ENCODE data around the gene FTSJ3.

Gene FTSJ3

DNA sequence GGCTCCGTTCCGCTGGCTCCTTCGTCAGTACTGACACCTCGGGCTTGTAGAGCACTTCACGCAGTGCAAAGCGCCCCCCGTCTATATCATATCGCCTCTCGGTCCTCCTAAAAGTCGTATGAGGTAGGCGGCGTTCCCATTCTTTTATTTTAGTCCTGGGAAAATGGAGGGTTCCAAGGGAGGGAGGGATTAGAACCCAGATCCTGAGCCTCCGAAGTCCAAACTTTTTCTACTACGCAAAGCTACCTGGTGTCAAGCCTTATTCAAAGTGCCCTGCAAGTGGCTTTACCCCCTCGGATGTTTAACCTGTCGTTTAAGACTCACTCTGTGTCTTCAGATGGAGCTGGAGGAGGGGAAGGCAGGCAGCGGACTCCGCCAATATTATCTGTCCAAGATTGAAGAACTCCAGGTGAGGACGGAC lies 348 bp upstream of the FTSJ3 start:
- Mint-ChIP-seq H3K27ac (peak overlapping the region; percentile 99), H3K4me3 (peak overlapping the region; percentile 93), H3K36me3 (peaks cover 34% of the 10 kb centered on the region), H3K27me3 (no peaks in the 10 kb centered on the region), H3K9me3 (no peaks in the 10 kb centered on the region), H3K4me1 (peaks cover 29% of the 10 kb centered on the region)
- ATAC-seq (ENCODE audit: low read depth) (no peak), DNase-seq (ENCODE audit: low spot score in 2 of 2) (no peak)

DNA sequence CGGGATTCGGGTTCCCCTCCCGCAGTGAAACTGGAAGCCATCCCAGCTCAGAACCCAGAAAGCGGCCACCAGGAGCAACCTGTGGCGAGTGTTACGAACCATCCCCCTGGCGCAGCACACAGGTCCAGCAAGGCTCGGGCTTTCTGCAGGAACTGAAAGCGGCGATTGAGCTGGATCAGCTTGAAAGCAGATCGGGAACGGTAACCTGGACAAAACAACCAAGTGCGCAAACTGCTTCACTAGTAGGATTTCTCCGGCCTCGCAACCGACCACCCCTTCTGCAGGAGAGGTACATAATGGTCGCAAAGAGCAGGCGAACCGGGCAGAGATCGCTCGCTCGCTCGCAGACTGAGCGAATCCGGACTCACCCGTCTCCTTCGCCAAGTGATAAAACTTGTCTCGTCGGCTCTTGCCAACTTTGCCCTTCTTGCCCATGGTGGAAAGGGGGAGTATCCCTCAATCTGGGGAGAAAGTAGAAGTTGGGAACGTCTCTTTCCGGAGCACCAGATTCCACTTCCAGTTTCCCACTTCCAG lies 928 bp downstream of the FTSJ3 start:
- Mint-ChIP-seq H3K36me3 (peaks cover 28% of the 10 kb centered on the region), H3K27me3 (no peaks in the 10 kb centered on the region), H3K27ac (peak overlapping the region; percentile 99), H3K4me3 (peak overlapping the region; percentile 93), H3K4me1 (peaks cover 34% of the 10 kb centered on the region), H3K9me3 (no peaks in the 10 kb centered on the region)
- no peak for DNase-seq (ENCODE audit: low spot score in 2 of 2)
- peak; percentile 1 for ATAC-seq (ENCODE audit: low read depth)

DNA sequence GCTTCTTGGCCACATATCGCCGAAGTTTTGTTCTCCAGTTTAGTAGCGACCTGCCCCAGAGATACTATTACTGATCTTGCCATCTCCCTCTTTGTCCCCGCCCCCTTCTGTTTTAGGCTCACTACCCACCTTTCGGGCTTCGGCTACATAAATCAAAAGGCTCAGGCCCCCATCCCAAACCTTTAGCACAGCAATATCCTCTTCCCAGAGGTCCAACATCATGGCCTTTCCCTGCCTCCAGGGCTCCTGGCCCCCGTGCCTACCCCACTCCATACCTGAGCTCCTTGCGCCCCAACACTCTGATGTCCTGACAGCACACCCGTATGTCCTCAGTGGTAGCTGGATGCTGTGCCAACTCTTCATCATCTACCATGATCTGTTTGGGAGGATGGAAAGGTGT lies 3.1 kb downstream of the FTSJ3 start:
- peak overlapping the region; percentile 80 for H3K27ac Mint-ChIP-seq
- no peaks in the 10 kb centered on the region for H3K27me3 Mint-ChIP-seq
- peaks cover 42% of the 10 kb centered on the region for H3K4me1 Mint-ChIP-seq
- no peaks in the 10 kb centered on the region for H3K9me3 Mint-ChIP-seq
- peaks cover 28% of the 10 kb centered on the region for H3K36me3 Mint-ChIP-seq
- no peak for ATAC-seq (ENCODE audit: low read depth)
- DNase-seq (ENCODE audit: low spot score in 2 of 2), result no peak
- peak overlapping the region; percentile 15 for H3K4me3 Mint-ChIP-seq

DNA sequence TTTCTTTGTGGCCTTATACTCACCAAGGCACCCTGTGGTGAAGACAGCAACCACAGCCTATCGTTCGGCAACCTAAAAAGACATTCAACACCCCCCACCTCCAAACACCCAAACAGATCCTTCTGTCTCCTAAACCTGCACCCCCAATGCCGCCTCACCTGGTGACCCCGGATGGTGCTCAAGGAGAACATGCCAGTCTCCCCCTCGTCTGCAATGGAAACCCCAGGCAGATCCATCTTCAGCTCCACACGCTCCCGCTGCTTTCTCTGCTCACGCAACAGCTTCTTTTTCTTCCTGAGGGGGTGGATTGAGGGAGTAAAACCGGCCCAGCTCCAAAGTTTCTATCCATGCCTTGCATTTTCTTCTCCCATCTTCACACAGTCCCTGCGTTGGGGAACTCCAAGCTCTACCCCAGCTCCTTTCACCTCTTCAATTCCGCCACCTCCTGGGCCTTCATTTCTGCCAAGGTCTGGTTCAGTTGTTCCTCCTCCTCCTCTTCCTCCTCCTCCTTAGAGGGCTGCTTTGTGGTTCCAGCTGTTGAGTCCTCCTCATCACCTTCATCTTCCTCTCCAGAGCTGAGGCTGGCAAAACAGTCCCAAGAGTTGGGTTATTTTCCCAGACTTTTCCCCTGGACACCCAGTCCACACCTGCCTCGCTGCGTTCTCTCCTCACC lies 3.7 kb downstream of the FTSJ3 start:
- ATAC-seq (ENCODE audit: low read depth), result no peak
- peaks cover 45% of the 10 kb centered on the region for H3K4me1 Mint-ChIP-seq
- H3K9me3 Mint-ChIP-seq, result no peaks in the 10 kb centered on the region
- H3K27ac Mint-ChIP-seq, result peak overlapping the region; percentile 80
- DNase-seq (ENCODE audit: low spot score in 2 of 2), result no peak
- H3K4me3 Mint-ChIP-seq, result peak overlapping the region; percentile 15
- H3K27me3 Mint-ChIP-seq, result no peaks in the 10 kb centered on the region
- peaks cover 31% of the 10 kb centered on the region for H3K36me3 Mint-ChIP-seq

DNA sequence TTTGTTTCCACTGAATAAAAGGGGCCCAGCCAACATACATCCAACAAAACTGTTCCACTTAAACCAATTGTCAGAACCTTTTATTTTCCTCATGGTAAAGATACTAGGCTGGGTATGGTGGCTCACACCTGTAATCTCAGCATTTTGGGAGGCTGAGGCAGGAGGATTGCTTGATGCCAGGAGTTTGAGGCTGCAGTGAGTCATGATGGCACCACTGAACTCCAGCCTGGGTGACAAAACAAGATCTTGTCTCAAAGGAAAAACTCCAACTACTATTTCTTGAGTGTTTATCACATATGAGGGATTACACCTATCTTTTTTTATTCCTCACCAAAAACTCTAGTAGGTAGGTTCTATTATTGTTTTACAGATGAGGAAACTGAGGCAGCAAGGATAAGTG lies 4.9 kb downstream of the FTSJ3 start:
- Mint-ChIP-seq H3K9me3 (no peaks in the 10 kb centered on the region), H3K4me1 (peaks cover 39% of the 10 kb centered on the region), H3K27ac (peak overlapping the region; percentile 24)

GRCh38 chr17:63821804-63822203 lies 5.7 kb downstream of the FTSJ3 start:
- DNase-seq (ENCODE audit: low spot score in 2 of 2) (no peak), ATAC-seq (ENCODE audit: low read depth) (no peak)
- Mint-ChIP-seq H3K4me3 (no peak overlapping the region), H3K4me1 (peaks cover 37% of the 10 kb centered on the region), H3K27ac (peak overlapping the region; percentile 11), H3K9me3 (no peaks in the 10 kb centered on the region), H3K27me3 (no peaks in the 10 kb centered on the region), H3K36me3 (peaks cover 44% of the 10 kb centered on the region)

More for the DNA sequence above, 4.9 kb downstream of the FTSJ3 start:
- Mint-ChIP-seq H3K4me3 (no peak overlapping the region), H3K27me3 (no peaks in the 10 kb centered on the region), H3K36me3 (peaks cover 39% of the 10 kb centered on the region)
- DNase-seq (ENCODE audit: low spot score in 2 of 2) (no peak), ATAC-seq (ENCODE audit: low read depth) (no peak)

DNA sequence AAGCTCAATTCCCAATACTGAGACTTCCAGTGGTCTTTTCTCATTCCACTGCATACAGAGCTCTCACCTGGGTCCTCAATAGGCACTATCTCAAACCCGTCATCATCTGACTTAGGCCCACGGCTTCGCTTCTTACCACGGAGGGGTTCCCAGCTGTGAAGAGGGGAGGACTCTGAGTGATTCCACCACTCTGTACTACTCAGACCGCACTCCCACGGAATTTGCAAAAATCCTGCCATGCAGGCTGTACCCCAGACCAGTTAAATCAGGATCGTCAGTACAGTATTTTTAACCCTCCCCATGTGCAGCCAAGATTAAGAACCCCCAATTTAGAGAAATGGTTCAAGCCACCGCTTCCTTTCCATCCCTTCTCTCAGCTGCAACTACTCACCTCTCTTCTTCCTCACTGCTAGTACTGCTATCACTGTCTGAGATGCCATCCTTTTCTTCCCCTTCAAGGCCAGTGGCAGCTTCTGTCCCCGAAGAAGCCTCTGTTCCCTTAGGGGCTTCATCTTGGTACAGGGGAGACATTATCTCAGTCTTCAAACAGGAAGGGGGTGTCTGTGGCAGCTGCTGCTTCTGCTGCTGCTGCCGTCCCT lies 6.4 kb downstream of the FTSJ3 start:
- peak overlapping the region; percentile 70 for H3K27ac Mint-ChIP-seq
- no peaks in the 10 kb centered on the region for H3K9me3 Mint-ChIP-seq
- peaks cover 46% of the 10 kb centered on the region for H3K36me3 Mint-ChIP-seq
- ATAC-seq (ENCODE audit: low read depth) (no peak), DNase-seq (ENCODE audit: low spot score in 2 of 2) (no peak)
- H3K4me3 Mint-ChIP-seq, result no peak overlapping the region
- H3K27me3 Mint-ChIP-seq, result no peaks in the 10 kb centered on the region
- peaks cover 37% of the 10 kb centered on the region for H3K4me1 Mint-ChIP-seq

GRCh38 chr17:63819585-63820537 lies 7.6 kb downstream of the FTSJ3 start:
- H3K4me1 Mint-ChIP-seq, result peaks cover 33% of the 10 kb centered on the region
- peak overlapping the region; percentile 31 for H3K4me3 Mint-ChIP-seq
- no peak for DNase-seq (ENCODE audit: low spot score in 2 of 2)
- no peaks in the 10 kb centered on the region for H3K27me3 Mint-ChIP-seq
- peak overlapping the region; percentile 70 for H3K27ac Mint-ChIP-seq
- no peak for ATAC-seq (ENCODE audit: low read depth)
- peaks cover 48% of the 10 kb centered on the region for H3K36me3 Mint-ChIP-seq
- H3K9me3 Mint-ChIP-seq, result no peaks in the 10 kb centered on the region

- Mint-ChIP-seq H3K4me3 (no peak overlapping the region), H3K27ac (peak overlapping the region; percentile 49), H3K9me3 (no peaks in the 10 kb centered on the region), H3K4me1 (peaks cover 29% of the 10 kb centered on the region), H3K27me3 (no peaks in the 10 kb centered on the region), H3K36me3 (peaks cover 42% of the 10 kb centered on the region)
- ATAC-seq (ENCODE audit: low read depth), result no peak
- DNase-seq (ENCODE audit: low spot score in 2 of 2), result no peak
Observed at GRCh38 chr17:63819131-63819530, 8.3 kb downstream of the FTSJ3 start.

DNA sequence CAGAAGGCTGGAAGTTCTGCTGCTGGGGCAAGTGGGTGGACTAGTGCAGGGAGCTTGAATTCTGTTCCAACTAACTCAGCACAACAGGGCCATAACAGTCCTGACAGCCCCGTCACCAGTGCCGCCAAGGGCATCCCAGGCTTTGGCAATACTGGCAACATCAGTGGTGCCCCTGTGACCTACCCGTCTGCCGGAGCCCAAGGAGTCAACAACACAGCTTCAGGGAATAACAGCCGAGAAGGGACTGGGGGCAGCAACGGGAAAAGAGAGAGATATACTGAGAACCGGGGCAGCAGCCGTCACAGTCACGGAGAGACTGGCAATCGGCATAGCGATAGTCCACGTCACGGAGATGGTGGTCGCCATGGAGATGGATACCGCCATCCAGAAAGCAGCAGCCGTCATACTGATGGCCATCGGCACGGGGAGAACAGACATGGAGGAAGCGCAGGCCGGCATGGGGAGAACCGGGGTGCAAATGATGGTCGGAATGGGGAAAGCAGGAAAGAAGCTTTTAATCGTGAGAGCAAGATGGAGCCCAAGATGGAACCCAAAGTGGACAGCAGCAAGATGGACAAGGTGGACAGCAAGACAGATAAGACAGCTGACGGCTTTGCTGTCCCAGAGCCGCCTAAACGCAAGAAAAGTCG lies 9.6 kb downstream of the FTSJ3 start:
- DNase-seq (ENCODE audit: low spot score in 2 of 2), result no peak
- Mint-ChIP-seq H3K36me3 (peaks cover 45% of the 10 kb centered on the region), H3K9me3 (no peaks in the 10 kb centered on the region), H3K27ac (no peak overlapping the region), H3K4me3 (no peak overlapping the region), H3K27me3 (no peaks in the 10 kb centered on the region), H3K4me1 (peaks cover 23% of the 10 kb centered on the region)
- no peak for ATAC-seq (ENCODE audit: low read depth)

- Mint-ChIP-seq H3K4me1 (peaks cover 16% of the 10 kb centered on the region), H3K36me3 (peaks cover 42% of the 10 kb centered on the region), H3K4me3 (no peak overlapping the region), H3K9me3 (no peaks in the 10 kb centered on the region), H3K27ac (peak overlapping the region; percentile 55), H3K27me3 (no peaks in the 10 kb centered on the region)
- ATAC-seq (ENCODE audit: low read depth) (no peak), DNase-seq (ENCODE audit: low spot score in 2 of 2) (no peak)
Observed at GRCh38 chr17:63816669-63817068, 10.8 kb downstream of the FTSJ3 start.

- H3K27ac Mint-ChIP-seq, result no peak overlapping the region
- no peak for ATAC-seq (ENCODE audit: low read depth)
- H3K4me3 Mint-ChIP-seq, result no peak overlapping the region
- H3K9me3 Mint-ChIP-seq, result no peaks in the 10 kb centered on the region
- DNase-seq (ENCODE audit: low spot score in 2 of 2), result no peak
- peaks cover 13% of the 10 kb centered on the region for H3K4me1 Mint-ChIP-seq
- H3K36me3 Mint-ChIP-seq, result peaks cover 44% of the 10 kb centered on the region
- no peaks in the 10 kb centered on the region for H3K27me3 Mint-ChIP-seq
Observed at GRCh38 chr17:63816123-63816522, 11.3 kb downstream of the FTSJ3 start.

- Mint-ChIP-seq H3K9me3 (no peaks in the 10 kb centered on the region), H3K27ac (peak overlapping the region; percentile 60), H3K27me3 (no peaks in the 10 kb centered on the region), H3K36me3 (peaks cover 38% of the 10 kb centered on the region), H3K4me3 (no peak overlapping the region), H3K4me1 (peaks cover 12% of the 10 kb centered on the region)
- DNase-seq (ENCODE audit: low spot score in 2 of 2) (no peak), ATAC-seq (ENCODE audit: low read depth) (peak; percentile 89)
Observed at GRCh38 chr17:63809970-63810369, 17.5 kb downstream of the FTSJ3 start.
